HCT116 (cell line): ENCODE measurements around the gene MTFR2. TPM values are rescaled to one million over a fixed set of nuclear protein-coding genes. Genes with fewer than 3 reads are reported as not detected.

ENCODE experiments used
- ATAC-seq: fragments of 200-7000 bp; cut with Tn5 transposase; 2 replicates; pipeline ENCODE4 v1.9.1; 2020; ENCODE audit warnings: mild to moderate bottlenecking, moderate library complexity
- BruUV-seq: library from RNA; stranded (reverse); fragments of 400-500 nt; replicated peaks from 2 replicates; lab custom pipeline; 2021; lab: Mats Ljungman, UMichigan
- CTCF ChIA-PET: fragments of 300-600 bp; sonication (Branson Sonifier 250); formaldehyde crosslinking; loops from one replicate; lab custom pipeline; 2021; ENCODE audit warnings: antibody characterized with exemption; lab: Charles Lee
- POLR2A ChIA-PET: fragments of 300-600, 350-600 bp; sonication (Branson Sonifier 250); formaldehyde crosslinking; loops from one replicate; lab custom pipeline; 2021; ENCODE audit warnings: antibody characterized with exemption; lab: Charles Lee
- RAD21 ChIA-PET, 2 experiments: fragments of 300-600 bp; sonication (Branson Sonifier 250); formaldehyde crosslinking; loops; one replicate each; lab custom pipeline; 2023; ENCODE audit warnings: low total read pairs in 2 of 2; ENCODE audit not compliant: uncharacterized antibody in 2 of 2, unreplicated experiment in 2 of 2, low non-redundant PET in 1 of 2; lab: Charles Lee
- DNase-seq: peaks from one replicate; pipeline ENCODE4 v3.0.0-alpha.2; 2010; ENCODE audit warnings: low read depth, low spot score
- H2AFZ ChIP-seq: fragments of 200-600 bp; shearing (Covaris generic), sonication (generic); 2 replicates; pipeline ENCODE4 v1.6.1; 2017; ENCODE audit warnings: low read depth, mixed run types, mixed read lengths, antibody characterized with exemption, low read length; ENCODE audit not compliant: poor library complexity, severe bottlenecking
- H3K27ac ChIP-seq: 2 replicates; pipeline ENCODE4 v1.5.1; 2012; ENCODE audit warnings: low read depth, low read length
- H3K27me3 ChIP-seq: fragments of 200-600 bp; sonication (generic); 2 replicates; pipeline ENCODE4 v1.6.1; 2016; ENCODE audit warnings: mixed run types, low read length, mixed read lengths; ENCODE audit not compliant: insufficient read depth
- H3K36me3 ChIP-seq, 2 experiments: fragments of 200-500 bp in 1 of 2; fragments of 200-600 bp in 1 of 2; sonication (Bioruptor generic) in 1 of 2; sonication (generic) in 1 of 2; 2 replicates each; pipeline versions ENCODE4 v1.5.1 to v1.6.1; 2014 to 2016; ENCODE audit warnings: low read length in 2 of 2, inconsistent platforms in 1 of 2, mixed read lengths in 1 of 2, mixed run types in 1 of 2; ENCODE audit not compliant: insufficient read depth in 2 of 2, control insufficient read depth in 1 of 2
- H3K4me1 ChIP-seq, 2 experiments: fragments of 200-600 bp in 1 of 2; sonication (generic) in 1 of 2; 2 replicates each; pipeline versions ENCODE4 v1.5.1 to v1.6.1; 2012 to 2017; ENCODE audit warnings: low read length in 2 of 2, inconsistent platforms in 1 of 2, mild to moderate bottlenecking in 1 of 2, mixed read lengths in 1 of 2, mixed run types in 1 of 2, moderate library complexity in 1 of 2; ENCODE audit not compliant: insufficient read depth in 2 of 2, control insufficient read depth in 1 of 2
- H3K4me2 ChIP-seq: fragments of 200-600 bp; sonication (generic); 2 replicates; pipeline ENCODE4 v1.6.1; 2017; ENCODE audit warnings: mixed run types, low read length, mixed read lengths
- H3K4me3 ChIP-seq, 2 experiments: fragments of 200-600 bp in 1 of 2; sonication (generic) in 1 of 2; replicated peaks in 1 of 2; 2 replicates each; pipeline ENCODE4 v1.5.1; 2011 to 2016; ENCODE audit warnings: low read length in 2 of 2, control low read depth in 1 of 2, low read depth in 1 of 2, mild to moderate bottlenecking in 1 of 2, mixed read lengths in 1 of 2, mixed run types in 1 of 2
- H3K79me2 ChIP-seq: fragments of 200-600 bp; sonication (generic); 2 replicates; pipeline ENCODE4 v1.6.1; 2017; ENCODE audit warnings: mild to moderate bottlenecking, mixed run types, low read length, moderate library complexity, mixed read lengths; ENCODE audit not compliant: insufficient read depth
- H3K9ac ChIP-seq: fragments of 200-600 bp; sonication (generic); 2 replicates; pipeline ENCODE4 v1.6.1; 2016; ENCODE audit warnings: low read length, mixed read lengths
- H3K9me2 ChIP-seq: fragments of 200-600 bp; sonication (generic), shearing (Covaris generic); 2 replicates; pipeline ENCODE4 v1.6.1; 2017; ENCODE audit warnings: mixed run types, mild to moderate bottlenecking, moderate library complexity; ENCODE audit not compliant: insufficient read depth
- H3K9me3 ChIP-seq, 2 experiments: fragments of 200-500 bp in 1 of 2; fragments of 200-600 bp in 1 of 2; sonication (Bioruptor generic) in 1 of 2; sonication (generic) in 1 of 2; 2 replicates each; pipeline ENCODE4 v1.6.1; 2014 to 2017; ENCODE audit warnings: low read length in 2 of 2, mixed read lengths in 2 of 2, inconsistent platforms in 1 of 2, low read depth in 1 of 2, mild to moderate bottlenecking in 1 of 2, mixed run types in 1 of 2, moderate library complexity in 1 of 2; ENCODE audit not compliant: control insufficient read depth in 1 of 2, insufficient read depth in 1 of 2
- H4K20me1 ChIP-seq: fragments of 200-600 bp; sonication (generic), shearing (Covaris generic); 2 replicates; pipeline ENCODE4 v1.6.1; 2017; ENCODE audit warnings: mixed run types, mild to moderate bottlenecking, moderate library complexity; ENCODE audit not compliant: insufficient read depth
- CBX3 ChIP-seq: IDR thresholded peaks from 2 replicates; pipeline ENCODE4 v1.6.1; 2012; ENCODE audit warnings: low read depth
- CEBPB ChIP-seq: IDR thresholded peaks from 2 replicates; pipeline ENCODE4 v1.6.1; 2012; ENCODE audit warnings: low read depth
- ELF1 ChIP-seq: IDR thresholded peaks from 2 replicates; pipeline ENCODE4 v1.6.1; 2012; ENCODE audit warnings: low read depth, borderline replicate concordance
- EZH2phosphoT487 ChIP-seq: fragments of 200-600 bp; IDR thresholded peaks from 2 replicates; pipeline ENCODE4 v1.6.1; 2018; ENCODE audit warnings: antibody characterized with exemption, borderline replicate concordance
- POLR2A ChIP-seq: IDR thresholded peaks from 2 replicates; pipeline ENCODE4 v1.7.0; 2011; ENCODE audit warnings: borderline replicate concordance; ENCODE audit not compliant: insufficient read depth, insufficient read length; ENCODE audit errors: extremely low read depth
- POLR2AphosphoS5 ChIP-seq: IDR thresholded peaks from 2 replicates; pipeline ENCODE4 v1.6.1; 2011; ENCODE audit warnings: mild to moderate bottlenecking, low read depth, low read length, moderate library complexity
- SIN3A ChIP-seq: IDR thresholded peaks from 2 replicates; pipeline ENCODE4 v1.6.1; 2012; ENCODE audit warnings: low read depth
- TCF7L2 ChIP-seq: IDR thresholded peaks from 2 replicates; pipeline ENCODE4 v1.7.0; 2011; ENCODE audit warnings: borderline replicate concordance, inconsistent platforms; ENCODE audit not compliant: insufficient read depth, insufficient read length; ENCODE audit errors: extremely low read depth
- YY1 ChIP-seq: IDR thresholded peaks from 2 replicates; pipeline ENCODE4 v1.6.1; 2011; ENCODE audit warnings: low read length, low read depth, moderate library complexity, mild to moderate bottlenecking; ENCODE audit not compliant: insufficient replicate concordance; ENCODE audit errors: extremely low read depth
- intact Hi-C: fragments of 100-400 bp; cut with micrococcal nuclease; formaldehyde crosslinking; loops from 2 replicates; pipeline ENCODE4 v1.10.0; 2022
- total RNA-seq: library from RNA; stranded (reverse); gene quantifications from one replicate; pipeline ENCODE4 v1.2.1, GENCODE V29; 2021; ENCODE audit not compliant: unreplicated experiment
- TF ChIP-seq, protein P1 (sequence below): IDR thresholded peaks from 2 replicates; pipeline ENCODE4 v1.6.1; 2012
- TF ChIP-seq, protein P2 (sequence below), 3 experiments: fragments of 200-600 bp in 1 of 3; sonication (generic) in 1 of 3; IDR thresholded peaks in 2 of 3; conservative IDR thresholded peaks in 1 of 3; 2 replicates each; pipeline ENCODE4 v1.5.1; 2012 to 2017; ENCODE audit warnings: low read depth in 2 of 3, low read length in 2 of 3, antibody characterized with exemption in 1 of 3, borderline replicate concordance in 1 of 3, control low read depth in 1 of 3, mild to moderate bottlenecking in 1 of 3, mixed read lengths in 1 of 3, mixed run types in 1 of 3, moderate library complexity in 1 of 3; ENCODE audit not compliant: insufficient read depth in 1 of 3
- TF ChIP-seq, protein P3 (sequence below): IDR thresholded peaks from 2 replicates; pipeline ENCODE4 v1.6.1; 2012; ENCODE audit warnings: low read depth

MTFR2 gene
- total RNA-seq, 1 experiment from 2014 or later: 13.2 TPM

DNA sequence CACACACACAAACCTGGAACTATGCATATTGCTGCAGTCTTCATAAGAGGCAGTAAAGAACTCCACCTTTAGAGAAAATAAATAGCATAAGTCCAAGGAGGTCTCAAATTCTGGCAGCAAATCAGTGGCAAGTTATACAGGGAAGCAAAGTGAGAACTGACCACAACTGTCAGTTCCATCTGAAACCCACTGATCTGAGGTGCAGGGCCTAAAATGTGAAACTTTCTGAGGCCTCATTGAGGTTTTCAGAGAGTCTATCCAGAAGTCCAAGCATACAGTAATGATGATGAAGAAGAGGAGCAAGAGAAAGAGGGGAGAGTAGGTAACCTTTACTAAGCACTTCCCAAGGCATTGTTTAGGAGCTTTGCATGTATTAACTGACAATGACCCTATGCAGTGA is 36.3 kb downstream of the MTFR2 start:
- Histone ChIP-seq H3K27ac (no peak overlapping the region), H3K36me3 (no peaks in the 10 kb centered on the region), H3K4me2 (no peak overlapping the region), H3K9me2 (no peaks in the 10 kb centered on the region), H3K4me1 (no peaks in the 10 kb centered on the region), H3K4me3 (no peak overlapping the region), H3K9ac (no peak overlapping the region), H3K79me2 (no peaks in the 10 kb centered on the region), H3K27me3 (no peaks in the 10 kb centered on the region), H2AFZ (no peak overlapping the region), H4K20me1 (no peaks in the 10 kb centered on the region), H3K9me3 (no peaks in the 10 kb centered on the region)
- ChIA-PET RAD21 (no interaction called here), CTCF (no interaction called here), POLR2A (no interaction called here)
- intact Hi-C loops: no loop called here
- TF ChIP-seq TCF7L2 (no peak), POLR2AphosphoS5 (no peak), CEBPB (no peak), CBX3 (no peak), SIN3A (no peak), ELF1 (no peak), POLR2A (no peak), EZH2phosphoT487 (no peak), YY1 (no peak)
- TF ChIP-seq, protein P1, sequence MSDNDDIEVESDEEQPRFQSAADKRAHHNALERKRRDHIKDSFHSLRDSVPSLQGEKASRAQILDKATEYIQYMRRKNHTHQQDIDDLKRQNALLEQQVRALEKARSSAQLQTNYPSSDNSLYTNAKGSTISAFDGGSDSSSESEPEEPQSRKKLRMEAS: no peak
- TF ChIP-seq, protein P2, sequence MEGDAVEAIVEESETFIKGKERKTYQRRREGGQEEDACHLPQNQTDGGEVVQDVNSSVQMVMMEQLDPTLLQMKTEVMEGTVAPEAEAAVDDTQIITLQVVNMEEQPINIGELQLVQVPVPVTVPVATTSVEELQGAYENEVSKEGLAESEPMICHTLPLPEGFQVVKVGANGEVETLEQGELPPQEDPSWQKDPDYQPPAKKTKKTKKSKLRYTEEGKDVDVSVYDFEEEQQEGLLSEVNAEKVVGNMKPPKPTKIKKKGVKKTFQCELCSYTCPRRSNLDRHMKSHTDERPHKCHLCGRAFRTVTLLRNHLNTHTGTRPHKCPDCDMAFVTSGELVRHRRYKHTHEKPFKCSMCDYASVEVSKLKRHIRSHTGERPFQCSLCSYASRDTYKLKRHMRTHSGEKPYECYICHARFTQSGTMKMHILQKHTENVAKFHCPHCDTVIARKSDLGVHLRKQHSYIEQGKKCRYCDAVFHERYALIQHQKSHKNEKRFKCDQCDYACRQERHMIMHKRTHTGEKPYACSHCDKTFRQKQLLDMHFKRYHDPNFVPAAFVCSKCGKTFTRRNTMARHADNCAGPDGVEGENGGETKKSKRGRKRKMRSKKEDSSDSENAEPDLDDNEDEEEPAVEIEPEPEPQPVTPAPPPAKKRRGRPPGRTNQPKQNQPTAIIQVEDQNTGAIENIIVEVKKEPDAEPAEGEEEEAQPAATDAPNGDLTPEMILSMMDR (IDR thresholded peaks at IDR 0.05 in 2 of 3, conservative IDR thresholded peaks at IDR 0.05 in 1 of 3; ENCODE audit: borderline replicate concordance in 1 of 3, insufficient read depth in 1 of 3, low read depth in 2 of 3, low read length in 2 of 3): no peak
- TF ChIP-seq, protein P3, sequence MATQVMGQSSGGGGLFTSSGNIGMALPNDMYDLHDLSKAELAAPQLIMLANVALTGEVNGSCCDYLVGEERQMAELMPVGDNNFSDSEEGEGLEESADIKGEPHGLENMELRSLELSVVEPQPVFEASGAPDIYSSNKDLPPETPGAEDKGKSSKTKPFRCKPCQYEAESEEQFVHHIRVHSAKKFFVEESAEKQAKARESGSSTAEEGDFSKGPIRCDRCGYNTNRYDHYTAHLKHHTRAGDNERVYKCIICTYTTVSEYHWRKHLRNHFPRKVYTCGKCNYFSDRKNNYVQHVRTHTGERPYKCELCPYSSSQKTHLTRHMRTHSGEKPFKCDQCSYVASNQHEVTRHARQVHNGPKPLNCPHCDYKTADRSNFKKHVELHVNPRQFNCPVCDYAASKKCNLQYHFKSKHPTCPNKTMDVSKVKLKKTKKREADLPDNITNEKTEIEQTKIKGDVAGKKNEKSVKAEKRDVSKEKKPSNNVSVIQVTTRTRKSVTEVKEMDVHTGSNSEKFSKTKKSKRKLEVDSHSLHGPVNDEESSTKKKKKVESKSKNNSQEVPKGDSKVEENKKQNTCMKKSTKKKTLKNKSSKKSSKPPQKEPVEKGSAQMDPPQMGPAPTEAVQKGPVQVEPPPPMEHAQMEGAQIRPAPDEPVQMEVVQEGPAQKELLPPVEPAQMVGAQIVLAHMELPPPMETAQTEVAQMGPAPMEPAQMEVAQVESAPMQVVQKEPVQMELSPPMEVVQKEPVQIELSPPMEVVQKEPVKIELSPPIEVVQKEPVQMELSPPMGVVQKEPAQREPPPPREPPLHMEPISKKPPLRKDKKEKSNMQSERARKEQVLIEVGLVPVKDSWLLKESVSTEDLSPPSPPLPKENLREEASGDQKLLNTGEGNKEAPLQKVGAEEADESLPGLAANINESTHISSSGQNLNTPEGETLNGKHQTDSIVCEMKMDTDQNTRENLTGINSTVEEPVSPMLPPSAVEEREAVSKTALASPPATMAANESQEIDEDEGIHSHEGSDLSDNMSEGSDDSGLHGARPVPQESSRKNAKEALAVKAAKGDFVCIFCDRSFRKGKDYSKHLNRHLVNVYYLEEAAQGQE: no peak
- DNase-seq (no peak), ATAC-seq (no peak)
- no TSS peak for BruUV-seq
